HepG2 (cell line): Measurements from ENCODE around the gene VAMP2. TPM values are rescaled to one million over a fixed set of nuclear protein-coding genes. Genes with fewer than 3 reads are reported as not detected.

Experiments used
- ADNP ChIP-seq: sonication (generic); formaldehyde crosslinking; IDR thresholded peaks from 2 replicates; pipeline ENCODE4 v1.4.0; 2020; ENCODE audit warnings: missing genetic modification reagents
- AKNA ChIP-seq: sonication (generic); formaldehyde crosslinking; IDR thresholded peaks from 2 replicates; pipeline ENCODE4 v1.4.0; 2020; ENCODE audit warnings: missing genetic modification reagents, borderline replicate concordance
- CC2D1A ChIP-seq: sonication (generic); formaldehyde crosslinking; IDR thresholded peaks from 2 replicates; pipeline ENCODE4 v1.8.1; 2023; ENCODE audit warnings: mild to moderate bottlenecking, missing genetic modification reagents
- HHEX ChIP-seq: IDR thresholded peaks from 2 replicates; pipeline ENCODE4 v1.6.1; 2016; ENCODE audit warnings: control low read depth
- KDM5A ChIP-seq: fragments of 200-600 bp; sonication (generic); IDR thresholded peaks from 2 replicates; pipeline ENCODE4 v1.7.0; 2018; ENCODE audit warnings: antibody characterized with exemption, mild to moderate bottlenecking, low read length, borderline replicate concordance
- MLXIP ChIP-seq: sonication (generic); formaldehyde crosslinking; IDR thresholded peaks from 2 replicates; pipeline ENCODE4 v1.9.0; 2021; ENCODE audit warnings: missing genetic modification reagents, borderline replicate concordance
- MXD4 ChIP-seq: IDR thresholded peaks from 2 replicates; pipeline ENCODE4 v1.6.1; 2016; ENCODE audit warnings: mild to moderate bottlenecking, missing biosample characterization, missing genetic modification reagents
- NAIF1 ChIP-seq: sonication (generic); formaldehyde crosslinking; IDR thresholded peaks from 2 replicates; pipeline ENCODE4 v1.5.0; 2020; ENCODE audit warnings: mild to moderate bottlenecking, missing genetic modification reagents, borderline replicate concordance
- SRY ChIP-seq: sonication (generic); formaldehyde crosslinking; IDR thresholded peaks from 2 replicates; pipeline ENCODE4 v1.8.0; 2022; ENCODE audit warnings: mild to moderate bottlenecking, missing genetic modification reagents
- XRCC5 ChIP-seq: fragments of 200-400 bp; formaldehyde crosslinking; optimal IDR thresholded peaks from 2 replicates; pipeline ENCODE3; 2017; ENCODE audit warnings: mild to moderate bottlenecking, low read length
- ZNF160 ChIP-seq: sonication (generic); formaldehyde crosslinking; IDR thresholded peaks from 2 replicates; pipeline ENCODE4 v1.8.0; 2022; ENCODE audit warnings: mild to moderate bottlenecking, inconsistent platforms, missing genetic modification reagents
- ZNF558 ChIP-seq: sonication (generic); formaldehyde crosslinking; IDR thresholded peaks from 2 replicates; pipeline ENCODE4 v1.9.0; 2022; ENCODE audit warnings: mild to moderate bottlenecking, missing genetic modification reagents, borderline replicate concordance
- ZNF605 ChIP-seq: sonication (generic); formaldehyde crosslinking; IDR thresholded peaks from 2 replicates; pipeline ENCODE4 v1.8.0; 2022; ENCODE audit warnings: mild to moderate bottlenecking, missing genetic modification reagents
- ZNF652 ChIP-seq: IDR thresholded peaks from 2 replicates; pipeline ENCODE4 v1.6.1; 2016; ENCODE audit warnings: low read depth, borderline replicate concordance
- ZNF704 ChIP-seq: sonication (generic); formaldehyde crosslinking; IDR thresholded peaks from 2 replicates; pipeline ENCODE4 v1.8.1; 2023; ENCODE audit warnings: mild to moderate bottlenecking, inconsistent platforms, moderate library complexity, missing genetic modification reagents, borderline replicate concordance
- ZSCAN20 ChIP-seq: sonication (generic); formaldehyde crosslinking; IDR thresholded peaks from 2 replicates; pipeline ENCODE4 v1.4.0; 2020; ENCODE audit warnings: missing genetic modification reagents, mild to moderate bottlenecking, borderline replicate concordance
- polyA plus RNA-seq, 8 experiments: library from polyadenylated mRNA; depleted of rRNA in 3 of 8; stranded (reverse) in 7 of 8; unstranded in 1 of 8; fragments of >200 nt; fragmentation: Illumina TruSeq in 4 of 8; extraction: Trizol in 4 of 8; gene quantifications; 2 replicates each; pipeline versions ENCODE4 v1.2.1 to v1.2.3, GENCODE V29; 2011 to 2016; ENCODE audit warnings: low read depth in 4 of 8, missing spikeins in 1 of 8, mixed read lengths in 1 of 8; ENCODE audit not compliant: insufficient read depth in 1 of 8
- total RNA-seq, 5 experiments: library from RNA; depleted of rRNA; stranded (reverse); fragments of >200 nt; fragmentation: Illumina TruSeq; extraction: Trizol; gene quantifications; 2 replicates each; pipeline ENCODE4 v1.2.3, GENCODE V29; 2016; ENCODE audit warnings: low read depth in 1 of 5
- TF ChIP-seq, protein P1 (sequence below): conservative IDR thresholded peaks from 2 replicates; pipeline ENCODE4 v1.6.1; 2018; ENCODE audit warnings: missing genetic modification reagents
- TF ChIP-seq, protein P2 (sequence below): sonication (generic); formaldehyde crosslinking; IDR thresholded peaks from 2 replicates; pipeline ENCODE4 v1.4.0; 2020; ENCODE audit warnings: missing genetic modification reagents, low read depth, mild to moderate bottlenecking, borderline replicate concordance

Gene VAMP2
- total and polyA plus RNA-seq, 2 of the 13 experiments (the other 11 are each of a cell fraction or from before 2014, with no cell fraction given) = 3.9 to 17.2 TPM

- TF ChIP-seq MLXIP = no peak
- TF ChIP-seq NAIF1 (CRISPR knock-in tag) = no peak
- TF ChIP-seq MXD4 (CRISPR knock-in tag) = no peak
- no peak for TF ChIP-seq XRCC5
- TF ChIP-seq CC2D1A (CRISPR knock-in tag) = no peak
- no peak for TF ChIP-seq ZNF652
- no peak for TF ChIP-seq ZSCAN20 (CRISPR knock-in tag)
- TF ChIP-seq ZNF558 (CRISPR knock-in tag) = no peak
- no peak for TF ChIP-seq SRY (CRISPR knock-in tag)
- no peak for TF ChIP-seq HHEX (CRISPR knock-in tag)
- no peak; the same call in 1 of the 2 replicates for TF ChIP-seq ZNF605
- TF ChIP-seq ZNF704 (CRISPR knock-in tag) = peak; percentile 64; the same call in 1 of the 2 replicates
- TF ChIP-seq, protein P1, sequence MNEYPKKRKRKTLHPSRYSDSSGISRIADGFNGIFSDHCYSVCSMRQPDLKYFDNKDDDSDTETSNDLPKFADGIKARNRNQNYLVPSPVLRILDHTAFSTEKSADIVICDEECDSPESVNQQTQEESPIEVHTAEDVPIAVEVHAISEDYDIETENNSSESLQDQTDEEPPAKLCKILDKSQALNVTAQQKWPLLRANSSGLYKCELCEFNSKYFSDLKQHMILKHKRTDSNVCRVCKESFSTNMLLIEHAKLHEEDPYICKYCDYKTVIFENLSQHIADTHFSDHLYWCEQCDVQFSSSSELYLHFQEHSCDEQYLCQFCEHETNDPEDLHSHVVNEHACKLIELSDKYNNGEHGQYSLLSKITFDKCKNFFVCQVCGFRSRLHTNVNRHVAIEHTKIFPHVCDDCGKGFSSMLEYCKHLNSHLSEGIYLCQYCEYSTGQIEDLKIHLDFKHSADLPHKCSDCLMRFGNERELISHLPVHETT = 0 out of 2 replicates have a peak, but pooled peaks have one; percentile 4
- TF ChIP-seq KDM5A = no peak
- TF ChIP-seq AKNA (CRISPR knock-in tag) = no peak
- no peak; the same call in 1 of the 2 replicates for TF ChIP-seq ZNF160 (CRISPR knock-in tag)
- no peak for TF ChIP-seq ADNP (CRISPR knock-in tag)
- TF ChIP-seq, protein P2, sequence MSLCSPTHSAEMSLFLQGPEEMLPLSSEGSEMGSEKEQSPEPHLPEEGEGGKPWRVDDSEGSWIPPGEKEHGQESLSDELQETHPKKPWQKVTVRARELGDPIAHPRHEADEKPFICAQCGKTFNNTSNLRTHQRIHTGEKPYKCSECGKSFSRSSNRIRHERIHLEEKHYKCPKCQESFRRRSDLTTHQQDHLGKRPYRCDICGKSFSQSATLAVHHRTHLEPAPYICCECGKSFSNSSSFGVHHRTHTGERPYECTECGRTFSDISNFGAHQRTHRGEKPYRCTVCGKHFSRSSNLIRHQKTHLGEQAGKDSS = peak; percentile 85
Measured at GRCh38 chr17:8186787-8187516, 24.2 kb upstream of the VAMP2 start (continued).
